HAP-1 (cell line): ENCODE results near the gene LSM7.

ENCODE experiments used
- DNase-seq, 2 experiments: peaks; one replicate each; pipeline ENCODE4 v3.0.0-alpha.2; 2016 to 2020; ENCODE audit warnings: low spot score in 2 of 2
- H3K27me3 ChIP-seq: fragments of 250-450 bp; sonication (Bioruptor Pico); 2 replicates; pipeline ENCODE4 v1.5.1; 2020; ENCODE audit warnings: low read depth, mild to moderate bottlenecking, moderate library complexity
- H3K36me3 ChIP-seq: fragments of 250-450 bp; sonication (Bioruptor Pico); replicated peaks from 2 replicates; pipeline ENCODE4 v1.5.1; 2020; ENCODE audit warnings: mild to moderate bottlenecking
- H3K4me1 ChIP-seq: fragments of 250-450 bp; sonication (Bioruptor Pico); 2 replicates; pipeline ENCODE4 v1.5.1; 2020; ENCODE audit warnings: mild to moderate bottlenecking
- H3K4me3 ChIP-seq: fragments of 250-450 bp; sonication (Bioruptor Pico); 2 replicates; pipeline ENCODE4 v1.5.1; 2020; ENCODE audit warnings: mild to moderate bottlenecking, moderate library complexity
- H3K9me3 ChIP-seq: fragments of 250-450 bp; sonication (Bioruptor Pico); 2 replicates; pipeline ENCODE4 v1.5.1; 2020; ENCODE audit warnings: mild to moderate bottlenecking, moderate library complexity
- in situ Hi-C: fragments of 300-500 bp; cut with MboI; formaldehyde crosslinking; loops from 3 replicates; pipeline ENCODE4 v1.14.3; 2020; ENCODE audit warnings: low sequenced_read_pairs, inconsistent platforms, mixed read lengths

LSM7 gene

DNA sequence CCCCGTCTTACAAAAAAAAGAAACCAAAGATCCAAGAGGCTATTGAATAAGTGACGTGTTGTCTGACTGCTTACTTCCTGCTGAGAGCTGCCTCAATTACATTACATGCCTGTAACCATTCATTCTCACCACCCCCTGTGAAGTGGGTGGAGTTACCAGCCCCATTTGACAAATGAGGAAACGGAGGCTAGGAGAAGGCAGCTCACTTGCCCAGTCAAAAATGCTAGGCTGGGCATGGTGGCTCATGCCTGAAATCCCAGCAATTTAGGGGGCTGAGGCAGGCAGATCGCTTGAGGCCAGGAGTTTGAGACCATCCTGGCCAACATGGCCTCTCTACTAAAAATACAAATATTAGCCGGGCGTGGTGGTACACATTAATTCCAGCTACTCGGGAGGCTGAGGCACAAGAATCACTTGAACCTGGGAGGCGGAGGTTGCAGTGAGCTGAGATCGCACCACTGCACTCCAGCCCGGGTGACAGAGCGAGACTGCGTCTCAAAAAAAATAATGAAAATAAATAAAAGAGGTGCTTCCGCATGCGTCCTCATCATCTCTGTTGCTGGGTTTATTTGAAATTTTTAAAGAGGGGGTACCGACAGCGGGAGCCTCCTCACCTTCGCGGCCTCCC, 499 bp downstream of the LSM7 start:
- peak; percentile 76 to 80 for DNase-seq

DNA sequence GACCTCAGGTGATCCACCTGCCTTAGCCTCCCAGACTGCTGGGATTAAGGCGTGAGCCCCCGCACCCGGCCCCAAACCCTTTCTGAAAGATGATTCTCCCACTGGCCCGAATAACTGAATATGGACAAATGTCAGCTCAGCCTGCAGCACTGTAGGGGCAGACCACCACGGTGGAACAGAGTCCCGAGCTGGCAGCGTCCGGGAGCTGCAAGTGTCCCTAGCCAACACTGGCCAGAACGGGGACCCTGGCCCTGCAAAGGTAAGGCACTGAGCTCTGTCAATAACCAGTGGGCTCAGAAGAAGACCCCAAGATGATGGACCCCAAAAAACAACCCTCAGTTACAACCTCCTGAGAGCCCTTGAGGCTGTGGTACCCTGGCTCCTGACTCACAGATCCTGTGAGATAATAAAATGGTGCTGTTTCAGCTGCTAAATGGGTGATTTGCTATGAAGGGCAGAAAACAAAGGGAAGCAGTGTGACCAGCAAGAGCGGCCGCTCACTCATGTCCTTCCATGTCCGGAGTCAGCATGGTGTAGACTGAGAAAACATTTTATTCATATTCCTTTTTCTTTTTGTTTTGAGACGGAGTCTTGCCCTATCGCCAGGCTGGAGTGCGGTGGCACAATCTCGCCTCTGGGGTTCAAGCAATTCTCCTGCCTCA, 1.6 kb downstream of the LSM7 start:
- H3K9me3 ChIP-seq = no peaks in the 10 kb centered on the region
- peaks cover 11% of the 10 kb centered on the region for H3K4me1 ChIP-seq
- DNase-seq = no peak
- no peaks in the 10 kb centered on the region for H3K27me3 ChIP-seq
- in situ Hi-C loops = no loop called here
- peak overlapping the region; percentile 80 for H3K4me3 ChIP-seq
- peaks cover 38% of the 10 kb centered on the region for H3K36me3 ChIP-seq

More for the DNA sequence above, 499 bp downstream of the LSM7 start:
- Histone ChIP-seq H3K4me1 (peaks cover 11% of the 10 kb centered on the region), H3K9me3 (no peaks in the 10 kb centered on the region), H3K36me3 (peaks cover 32% of the 10 kb centered on the region), H3K4me3 (peak overlapping the region; percentile 80), H3K27me3 (no peaks in the 10 kb centered on the region)
- in situ Hi-C loops = no loop called here

DNA sequence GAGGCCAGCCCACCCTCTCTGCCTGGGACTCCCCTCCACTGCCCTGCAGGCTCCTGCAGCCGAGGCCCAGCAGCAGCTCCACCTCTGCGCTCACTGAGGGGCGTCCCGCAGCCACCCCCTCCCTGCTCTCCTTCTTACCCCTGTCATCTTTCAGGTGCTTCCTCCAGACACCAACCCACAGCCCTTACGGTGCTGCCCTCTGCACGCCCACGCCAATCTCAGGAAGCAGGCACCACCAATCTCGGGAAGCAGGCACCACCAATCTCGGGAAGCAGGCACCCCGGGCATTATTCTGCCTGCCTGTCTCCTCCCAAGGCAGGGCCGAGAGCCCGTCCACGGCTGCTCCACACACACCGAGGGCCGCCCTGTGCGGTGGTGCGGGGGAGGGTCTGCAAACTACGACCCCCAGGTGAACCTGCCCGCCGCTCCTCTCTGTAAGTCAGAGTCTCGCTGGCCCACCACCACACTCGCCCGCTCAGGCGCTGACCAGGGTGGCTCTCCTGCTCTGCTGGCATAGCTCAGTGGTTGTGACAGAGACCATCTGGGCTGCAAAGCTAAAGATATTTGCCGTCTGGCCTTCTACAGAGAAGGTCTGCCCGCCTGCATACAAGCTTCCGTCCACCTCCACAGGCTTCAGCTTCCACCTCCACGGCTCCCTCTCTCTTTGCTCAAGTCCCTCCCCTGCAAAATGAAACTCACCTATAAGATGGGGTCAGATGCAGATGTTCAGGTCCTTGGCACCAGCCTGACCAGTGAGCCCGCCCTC, 2.9 kb downstream of the LSM7 start:
- H3K4me1 ChIP-seq = peaks cover 8% of the 10 kb centered on the region
- H3K27me3 ChIP-seq = no peaks in the 10 kb centered on the region
- H3K4me3 ChIP-seq = no peak overlapping the region
- H3K36me3 ChIP-seq = peaks cover 43% of the 10 kb centered on the region
- in situ Hi-C loops = no loop called here
- no peaks in the 10 kb centered on the region for H3K9me3 ChIP-seq
- no peak for DNase-seq

DNA sequence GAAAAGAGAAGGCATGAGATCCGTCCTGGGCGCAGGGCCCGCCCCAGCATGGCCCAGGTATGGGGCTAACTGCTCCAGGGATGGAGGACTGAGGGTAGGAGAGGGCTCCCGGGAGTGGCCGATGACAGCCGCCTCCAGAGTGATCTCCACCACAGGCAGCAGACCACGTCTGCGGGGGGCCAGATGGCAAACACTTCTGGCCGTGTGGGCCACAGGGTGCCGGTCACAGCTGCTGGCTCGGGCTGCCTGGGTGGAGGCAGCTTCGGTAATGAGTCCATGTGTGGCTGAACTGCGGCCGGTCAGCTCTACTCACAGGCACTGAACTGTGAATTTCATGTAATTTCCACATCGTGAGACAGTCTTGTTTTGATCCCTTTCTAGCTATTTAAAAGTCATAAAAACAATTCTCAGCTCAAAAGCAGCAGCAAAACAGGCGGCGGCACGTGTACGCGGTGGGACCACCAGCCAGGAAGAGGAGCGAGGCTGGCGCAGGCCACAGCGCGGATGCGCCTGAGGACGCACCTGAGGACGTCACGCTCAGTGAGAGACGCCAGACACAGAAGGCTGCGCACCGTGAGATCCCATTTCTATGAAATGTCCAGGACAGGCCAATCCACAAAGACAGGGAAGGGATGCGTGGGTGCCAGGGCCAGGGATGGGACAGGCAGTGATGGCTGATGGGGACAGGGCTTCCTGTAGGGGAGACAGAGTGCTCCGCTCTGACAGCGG, 4.0 kb downstream of the LSM7 start:
- Histone ChIP-seq H3K4me1 (peaks cover 3% of the 10 kb centered on the region; the same call in 1 of the 2 replicates), H3K4me3 (no peak overlapping the region), H3K27me3 (no peaks in the 10 kb centered on the region), H3K9me3 (no peaks in the 10 kb centered on the region), H3K36me3 (peaks cover 43% of the 10 kb centered on the region)
- DNase-seq = no peak
- in situ Hi-C loops = no loop called here

DNA sequence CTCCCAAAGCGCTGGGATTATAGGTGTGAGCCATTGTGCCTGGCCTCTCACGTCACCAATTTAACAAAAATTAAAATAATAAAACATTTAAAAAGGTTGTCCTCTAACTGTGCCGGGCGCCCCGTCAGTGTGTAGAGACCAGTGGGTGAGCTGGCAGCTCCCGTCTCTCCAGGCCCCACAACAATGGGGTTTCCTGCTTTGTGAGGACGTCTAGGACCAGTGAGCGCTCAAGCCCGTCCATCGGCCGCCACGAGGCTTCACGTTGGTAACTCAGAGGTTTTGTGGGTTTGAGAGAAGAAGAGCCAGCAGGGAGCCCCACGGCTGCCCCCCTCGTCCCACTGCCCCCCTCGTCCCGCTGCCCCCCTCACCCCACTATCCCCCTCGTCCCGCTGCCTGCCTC, 4.7 kb downstream of the LSM7 start:
- Histone ChIP-seq H3K36me3 (peaks cover 41% of the 10 kb centered on the region), H3K4me3 (no peak overlapping the region), H3K27me3 (no peaks in the 10 kb centered on the region), H3K4me1 (peaks cover 3% of the 10 kb centered on the region; the same call in 1 of the 2 replicates), H3K9me3 (no peaks in the 10 kb centered on the region)
- in situ Hi-C loops = no loop called here
- DNase-seq = no peak

DNA sequence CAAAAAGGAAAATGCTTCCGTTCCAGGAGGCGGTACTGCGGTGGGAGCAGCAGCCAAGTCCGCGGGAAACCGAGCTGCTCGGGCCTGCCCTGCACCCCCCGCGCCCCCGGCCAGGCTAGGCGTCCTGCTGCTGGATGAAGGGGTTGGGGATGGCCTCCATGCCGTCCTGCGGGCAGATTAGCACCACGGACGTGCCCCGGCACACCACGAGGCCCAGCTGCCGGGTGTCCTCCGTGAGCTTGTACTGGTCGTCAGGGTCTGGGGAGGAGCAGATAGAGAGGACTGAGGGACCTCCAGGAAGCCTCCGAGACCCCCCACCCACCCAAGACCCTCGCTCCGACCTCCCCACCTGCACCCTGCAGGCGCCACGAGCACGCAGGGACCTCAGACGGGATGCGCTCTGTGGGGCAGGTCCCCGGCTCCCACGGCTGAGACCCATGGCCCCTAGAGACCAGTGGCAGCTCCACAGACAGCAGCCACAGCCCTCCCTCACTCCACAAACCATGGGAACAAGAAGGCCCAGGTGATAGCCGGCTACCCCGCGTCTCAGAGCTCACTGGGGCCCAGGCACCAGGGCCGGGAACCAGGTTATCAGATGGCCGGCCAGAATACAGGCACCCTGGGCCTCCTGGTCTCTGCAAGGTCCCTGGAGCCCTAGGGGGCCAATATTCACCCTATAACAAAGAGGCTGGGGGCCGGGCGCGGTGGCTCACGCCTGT, 6.7 kb downstream of the LSM7 start:
- Histone ChIP-seq H3K27me3 (no peaks in the 10 kb centered on the region), H3K9me3 (no peaks in the 10 kb centered on the region), H3K4me3 (no peak overlapping the region), H3K4me1 (no peaks in the 10 kb centered on the region), H3K36me3 (peaks cover 33% of the 10 kb centered on the region)
- no peak for DNase-seq
- in situ Hi-C loops = no loop called here

DNA sequence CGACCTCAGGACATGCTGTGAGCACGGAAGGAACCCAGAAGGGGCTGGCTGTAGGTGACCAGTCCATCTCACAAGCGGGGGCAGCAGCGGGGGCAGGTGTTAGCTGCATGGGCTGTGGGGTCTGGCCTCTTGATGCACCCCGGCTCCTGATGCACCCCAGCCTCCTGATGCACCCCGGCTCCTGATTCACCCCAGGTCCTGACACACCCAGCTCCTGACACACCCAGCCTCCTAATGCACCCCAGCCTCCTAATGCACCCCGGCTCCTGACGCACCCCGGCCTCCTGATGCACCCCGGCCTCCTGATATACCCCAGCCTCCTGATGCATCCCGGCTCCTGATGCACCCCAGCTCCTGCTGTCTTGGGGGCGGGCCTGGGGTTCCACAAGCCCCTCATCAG, 7.4 kb downstream of the LSM7 start:
- Histone ChIP-seq H3K36me3 (peaks cover 31% of the 10 kb centered on the region), H3K4me3 (no peak overlapping the region), H3K9me3 (no peaks in the 10 kb centered on the region), H3K4me1 (no peaks in the 10 kb centered on the region), H3K27me3 (no peaks in the 10 kb centered on the region)
- in situ Hi-C loops = no loop called here
- DNase-seq = no peak

DNA sequence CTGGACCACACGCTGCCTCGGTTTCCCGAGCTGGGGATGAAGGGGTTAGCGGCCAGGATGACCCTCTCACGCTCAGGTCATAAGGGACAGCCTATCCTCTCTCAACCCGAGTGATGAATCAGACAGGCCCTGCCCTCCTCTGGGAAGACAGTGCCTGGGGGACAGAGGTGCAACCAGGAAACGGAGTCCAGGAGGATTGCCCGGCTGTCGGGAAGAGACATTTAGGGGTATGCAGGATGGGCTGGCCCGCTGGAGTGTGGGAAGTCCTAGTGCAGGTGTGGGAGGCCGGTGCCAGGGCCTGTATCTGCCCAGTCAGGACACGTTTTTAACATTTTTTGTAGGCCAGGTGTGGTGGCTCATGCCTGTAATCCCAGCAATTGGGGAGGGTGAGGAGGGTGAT, 8.3 kb downstream of the LSM7 start:
- H3K27me3 ChIP-seq = no peaks in the 10 kb centered on the region
- DNase-seq = no peak
- in situ Hi-C loops = no loop called here

DNA sequence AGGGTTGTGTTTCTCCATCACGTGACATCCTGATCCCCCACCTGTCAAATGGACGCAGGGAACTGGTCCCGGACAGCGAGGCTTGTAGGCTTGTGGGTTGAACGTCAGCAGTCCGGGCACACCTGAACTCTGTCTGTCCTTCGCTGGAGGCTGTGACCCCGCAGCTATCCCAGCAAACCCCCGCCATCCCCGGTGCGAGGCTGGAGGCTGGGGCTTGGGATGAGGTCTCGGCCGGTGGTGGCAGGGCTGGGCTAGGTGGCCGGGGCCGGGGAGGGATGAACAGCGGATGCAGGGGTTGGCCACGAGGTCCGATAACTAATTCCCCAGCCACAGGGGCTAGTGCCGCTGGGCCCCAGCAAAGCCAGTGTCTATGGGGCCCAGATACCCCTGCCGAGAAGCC, 8.8 kb downstream of the LSM7 start:
- Histone ChIP-seq H3K9me3 (peaks cover 11% of the 10 kb centered on the region; the same call in 1 of the 2 replicates), H3K27me3 (no peaks in the 10 kb centered on the region), H3K4me1 (no peaks in the 10 kb centered on the region), H3K36me3 (peaks cover 23% of the 10 kb centered on the region), H3K4me3 (no peak overlapping the region)
- in situ Hi-C loops = no loop called here
- no peak for DNase-seq

More for the DNA sequence above, 8.3 kb downstream of the LSM7 start:
- no peaks in the 10 kb centered on the region for H3K4me1 ChIP-seq
- H3K9me3 ChIP-seq = peaks cover 7% of the 10 kb centered on the region; the same call in 1 of the 2 replicates
- H3K36me3 ChIP-seq = peaks cover 26% of the 10 kb centered on the region
- H3K4me3 ChIP-seq = no peak overlapping the region

DNA sequence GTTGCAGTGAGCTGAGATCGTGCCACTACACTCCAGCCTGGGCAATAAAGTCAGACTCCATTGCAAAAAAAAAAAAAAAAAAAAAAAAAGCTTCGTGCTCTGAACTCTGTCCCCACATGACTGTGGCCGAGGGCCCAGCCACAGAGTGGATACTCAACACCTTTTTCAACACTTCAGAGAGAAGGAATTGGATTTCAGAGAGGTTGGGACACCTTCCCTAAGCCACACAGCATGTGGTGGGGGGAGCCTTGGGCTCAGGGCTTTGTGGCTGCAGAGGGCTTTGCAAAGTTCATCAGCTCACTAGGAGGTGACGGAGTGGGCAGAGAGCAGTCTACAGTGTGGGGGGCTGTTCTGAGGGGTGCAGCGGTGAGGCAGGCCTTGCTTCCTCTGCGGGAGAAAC, 9.5 kb downstream of the LSM7 start:
- H3K27me3 ChIP-seq = no peaks in the 10 kb centered on the region
- H3K4me1 ChIP-seq = no peaks in the 10 kb centered on the region
- no peak overlapping the region for H3K4me3 ChIP-seq
- in situ Hi-C loops = no loop called here
- H3K36me3 ChIP-seq = peaks cover 17% of the 10 kb centered on the region
- no peak for DNase-seq
- H3K9me3 ChIP-seq = peaks cover 11% of the 10 kb centered on the region; the same call in 1 of the 2 replicates

DNA sequence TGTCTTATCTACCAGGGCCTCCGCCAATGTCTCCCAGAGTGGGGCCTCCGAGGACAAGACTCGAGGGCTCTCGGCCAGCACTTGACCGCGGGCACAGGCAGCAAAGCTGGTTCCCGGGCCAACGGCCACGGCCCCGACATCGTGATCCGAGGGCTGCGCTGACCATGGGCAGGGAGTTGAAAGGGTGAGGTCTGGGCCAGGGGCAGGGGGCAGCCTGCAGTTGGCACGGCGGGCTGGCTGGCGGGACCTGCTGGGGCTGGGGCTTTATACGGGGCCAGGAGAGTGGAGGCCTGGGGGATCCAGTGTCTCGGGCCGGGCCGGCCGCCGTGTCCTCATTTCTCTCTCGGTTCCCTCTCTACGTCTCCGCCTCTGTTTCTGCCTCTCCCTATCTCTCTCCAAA, 10.6 kb downstream of the LSM7 start:
- DNase-seq = no peak
- peaks cover 11% of the 10 kb centered on the region; the same call in 1 of the 2 replicates for H3K9me3 ChIP-seq
- no peak overlapping the region for H3K4me3 ChIP-seq
- in situ Hi-C loops = no loop called here
- no peaks in the 10 kb centered on the region for H3K4me1 ChIP-seq
- no peaks in the 10 kb centered on the region for H3K27me3 ChIP-seq
- peaks cover 10% of the 10 kb centered on the region for H3K36me3 ChIP-seq

DNA sequence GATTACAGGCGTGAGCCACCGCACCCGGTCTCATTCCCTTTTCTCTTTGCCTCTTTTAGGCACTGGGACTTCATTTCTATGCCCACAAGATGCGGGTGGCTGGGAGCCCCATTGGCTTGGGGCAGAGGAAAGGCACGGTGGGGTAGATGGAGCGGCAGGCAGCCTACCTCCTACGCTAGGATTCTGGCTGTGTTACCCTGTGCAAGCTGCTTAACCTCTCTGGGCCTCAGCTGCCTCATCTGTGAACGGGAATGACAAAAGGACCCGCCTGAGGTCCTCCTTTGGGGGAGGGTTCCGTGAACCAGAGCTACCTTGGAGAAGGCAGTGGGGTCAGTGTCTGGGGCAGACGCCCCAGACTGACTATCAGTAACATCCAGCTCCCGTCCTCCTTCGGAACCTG, 11.1 kb downstream of the LSM7 start:
- Histone ChIP-seq H3K4me1 (no peaks in the 10 kb centered on the region), H3K9me3 (peaks cover 11% of the 10 kb centered on the region; the same call in 1 of the 2 replicates), H3K27me3 (no peaks in the 10 kb centered on the region), H3K36me3 (peaks cover 6% of the 10 kb centered on the region), H3K4me3 (no peak overlapping the region)
- DNase-seq = no peak
- in situ Hi-C loops = no loop called here

DNA sequence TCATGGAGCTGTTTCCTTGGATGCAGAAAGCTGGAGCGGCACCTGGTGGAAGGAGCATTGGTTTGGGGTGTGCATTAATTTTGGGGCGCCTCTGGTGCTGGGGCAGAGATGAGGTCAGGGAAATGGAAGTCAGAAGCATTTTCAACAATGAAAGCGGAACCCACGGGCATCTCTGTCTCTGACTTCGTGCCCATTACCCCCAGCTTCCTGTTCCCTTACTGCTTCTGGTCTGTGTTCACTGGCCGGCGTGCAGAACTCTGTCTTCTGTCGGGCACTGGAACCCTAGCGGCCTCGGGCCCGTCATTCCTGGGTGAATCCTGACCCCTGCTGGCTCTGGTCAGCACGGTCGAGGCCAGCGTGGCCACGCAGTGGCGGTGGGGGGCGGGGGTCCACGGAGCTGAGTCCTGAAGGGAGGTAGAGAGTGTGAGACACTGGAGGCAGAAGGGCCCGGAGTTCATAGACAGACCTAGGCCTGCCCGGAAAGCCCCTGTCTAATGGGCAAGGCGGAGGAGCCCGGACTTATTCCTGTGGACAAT, 12.5 kb downstream of the LSM7 start:
- peak; percentile 4 to 68 for DNase-seq
- in situ Hi-C loops = no loop called here
- H3K9me3 ChIP-seq = peaks cover 11% of the 10 kb centered on the region; the same call in 1 of the 2 replicates
- no peak overlapping the region for H3K4me3 ChIP-seq
- no peaks in the 10 kb centered on the region for H3K27me3 ChIP-seq
- no peaks in the 10 kb centered on the region for H3K36me3 ChIP-seq
- H3K4me1 ChIP-seq = no peaks in the 10 kb centered on the region
